IPS DF 4.7 (cell line): Measurements from ENCODE around the gene IRAK2.

Experiments
- DNase-seq: peaks from one replicate; pipeline ENCODE4 v3.0.0-alpha.2; 2013; ENCODE audit warnings: low spot score; ENCODE audit errors: extremely low read depth

The IRAK2 gene

DNA sequence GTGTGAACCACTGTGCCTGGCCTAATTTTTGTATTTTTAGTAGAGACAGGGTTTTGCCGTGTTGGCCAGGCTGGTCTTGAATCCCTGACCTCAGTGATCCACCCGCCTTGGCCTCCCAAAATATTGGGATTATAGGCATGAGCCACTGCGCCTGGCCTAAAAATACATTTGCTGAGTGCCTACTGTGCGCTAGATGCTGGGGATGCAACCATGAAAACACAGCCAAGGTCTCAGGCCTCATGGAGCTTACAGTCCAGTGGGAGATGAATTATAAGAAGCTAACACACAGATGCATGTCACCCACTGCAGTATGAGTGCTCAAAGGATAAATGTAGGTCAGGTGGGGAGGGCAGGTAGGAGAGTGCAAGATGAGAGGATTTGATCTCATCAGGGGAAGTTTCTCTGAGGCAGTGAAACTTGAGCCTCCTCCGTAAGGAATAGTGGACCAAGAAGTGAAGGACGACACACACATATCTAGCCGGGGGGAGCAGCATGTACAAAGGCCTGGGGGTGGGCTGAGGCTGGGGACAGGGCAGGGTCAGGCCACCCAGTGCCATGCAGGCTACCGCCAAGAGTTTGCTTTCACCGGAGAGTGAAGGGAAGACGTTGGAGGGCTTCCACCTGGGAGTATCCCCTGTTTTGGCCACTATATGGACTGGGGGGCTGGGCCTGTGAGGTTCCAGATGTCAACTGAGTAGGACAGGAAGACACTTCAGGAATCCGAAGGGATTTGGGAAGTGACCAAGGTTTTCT is 24.3 kb downstream of the IRAK2 start:
- no peak for DNase-seq

DNA sequence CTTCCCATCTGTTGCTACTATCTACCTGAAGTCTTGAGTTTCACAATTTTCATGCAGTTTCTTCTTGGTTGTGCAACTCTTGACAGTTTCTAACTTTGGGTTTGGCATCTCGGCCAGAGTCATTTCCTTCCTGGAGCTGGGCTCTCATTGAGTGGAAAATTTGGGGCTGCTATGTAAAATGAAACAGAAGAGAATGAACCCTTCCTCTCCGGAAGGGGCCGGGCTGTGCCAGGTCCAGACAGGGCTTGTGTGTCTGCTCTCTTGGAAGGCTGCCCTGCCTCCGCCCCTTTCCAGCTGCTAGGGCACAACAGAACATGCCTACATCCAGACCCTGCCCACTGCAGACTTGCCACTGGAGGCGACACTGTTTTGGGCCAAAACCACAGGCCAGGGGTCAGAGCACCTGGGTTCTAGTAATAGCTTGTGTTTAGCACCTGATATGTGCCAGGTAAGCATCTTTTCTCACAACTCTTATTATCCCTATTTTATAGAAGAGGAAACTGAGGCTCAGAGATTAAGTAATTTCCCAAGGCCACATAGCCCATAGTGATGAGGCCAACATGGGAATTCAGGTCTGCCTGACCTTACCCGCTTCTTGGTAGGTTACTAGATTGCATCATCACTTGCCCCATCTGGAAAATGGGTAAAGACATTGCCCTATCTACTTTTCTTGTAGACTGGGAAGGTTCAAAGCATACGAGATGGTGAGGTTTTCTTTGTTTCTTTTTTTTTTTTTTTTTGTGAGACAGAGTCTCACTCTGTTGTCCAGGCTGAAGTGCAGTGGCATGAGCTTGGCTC is 25.0 kb downstream of the IRAK2 start:
- no peak for DNase-seq

DNA sequence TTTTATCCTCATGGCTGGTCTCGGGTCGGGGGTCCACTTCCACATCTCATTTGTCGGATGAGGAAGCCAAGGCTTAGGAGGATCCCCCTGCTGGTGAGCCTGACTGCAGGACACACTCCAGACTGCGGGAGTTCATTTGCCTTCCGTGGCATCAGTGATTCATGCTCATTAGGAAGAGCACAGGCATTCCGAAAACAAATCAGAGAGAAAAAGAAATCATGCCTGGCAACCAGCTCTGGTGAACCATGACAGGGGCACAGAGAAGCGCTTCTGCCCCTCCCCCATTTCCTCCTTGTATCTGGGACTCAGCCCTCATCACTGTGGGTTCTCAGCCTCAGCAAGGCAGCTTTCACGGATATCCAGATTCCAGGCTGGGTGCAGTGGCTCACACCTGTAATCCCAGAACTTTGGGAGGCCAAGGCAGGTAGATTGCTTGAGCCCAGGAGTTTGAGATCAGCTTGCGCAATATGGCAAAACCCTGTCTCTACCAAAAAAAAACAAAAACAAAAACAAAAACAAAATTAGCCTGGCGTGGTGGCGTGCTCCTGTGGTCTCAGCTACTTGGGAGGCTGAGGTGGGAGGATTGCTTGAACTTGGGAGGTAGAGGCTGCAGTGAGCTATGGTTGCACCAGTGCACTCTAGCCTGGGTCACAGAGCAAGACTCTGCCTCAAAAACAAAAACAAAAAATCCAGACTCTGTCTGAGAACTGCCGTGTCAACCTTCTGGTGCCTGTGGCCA is 28.4 kb downstream of the IRAK2 start:
- no peak for DNase-seq

DNA sequence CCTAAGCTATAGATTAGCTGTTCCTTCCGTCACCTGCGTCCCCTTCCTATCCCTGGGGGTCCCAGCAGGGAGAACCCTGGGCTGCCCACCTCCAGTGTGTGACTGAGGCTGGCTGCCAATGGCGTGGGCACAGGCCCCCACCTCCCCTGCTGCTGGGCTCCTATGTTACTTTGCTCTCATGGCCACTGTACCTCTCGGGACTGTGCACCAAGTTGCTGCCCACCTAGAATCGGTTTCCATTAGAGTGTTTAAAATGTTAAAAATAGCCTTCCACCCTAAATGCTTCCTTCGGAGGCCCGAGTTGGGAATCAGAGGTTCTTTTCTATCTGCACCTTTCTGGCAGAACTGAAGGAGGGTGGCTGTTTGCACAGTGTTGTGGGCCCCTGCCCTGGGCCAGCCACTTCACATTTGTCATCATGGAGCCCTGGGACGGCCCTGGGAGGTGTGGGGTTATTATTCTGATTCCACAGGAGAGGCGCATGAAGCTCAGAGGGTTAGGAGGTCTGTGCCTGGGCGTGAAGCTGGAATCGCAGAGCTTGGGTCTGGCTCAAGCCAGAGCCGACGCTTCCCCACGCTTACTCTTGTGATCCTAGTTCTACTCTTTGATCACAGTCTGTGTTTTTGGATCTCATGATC is 29.1 kb downstream of the IRAK2 start:
- DNase-seq, result no peak

DNA sequence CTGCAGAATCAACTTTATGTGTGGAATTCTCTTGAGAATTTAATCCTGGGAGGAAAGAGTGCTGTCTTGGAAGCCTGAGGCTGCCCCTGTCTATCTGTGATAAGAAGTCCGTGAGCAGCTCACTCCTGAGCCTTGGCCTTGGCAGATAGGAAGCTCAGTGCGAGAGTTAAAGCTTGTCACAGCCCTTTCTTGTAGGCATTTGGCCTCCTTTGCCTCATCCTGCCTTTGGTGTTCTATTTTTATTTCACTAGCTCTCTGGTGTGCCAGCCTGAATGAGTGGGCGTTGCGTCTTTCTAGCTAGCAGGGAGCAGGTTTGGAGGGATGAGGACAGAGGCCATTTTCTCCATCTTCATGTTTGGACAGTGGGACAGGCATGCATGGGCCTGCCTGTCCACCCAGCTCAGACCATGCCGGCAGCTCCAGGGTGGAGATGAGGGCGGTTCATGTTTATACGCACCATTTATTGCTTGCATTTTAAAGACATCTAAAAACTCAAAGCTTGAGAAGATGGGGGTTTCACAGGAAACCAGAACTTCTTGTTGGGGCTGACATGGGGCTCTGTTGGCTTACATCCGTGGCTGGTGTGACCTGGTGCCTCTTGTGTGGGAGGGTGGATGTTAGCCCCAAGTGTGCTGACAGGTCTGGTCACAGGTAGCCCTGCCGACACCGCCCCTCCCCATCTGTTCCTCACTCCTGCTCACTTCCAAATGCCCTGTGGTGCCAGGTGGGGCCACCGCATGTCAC is 29.8 kb downstream of the IRAK2 start:
- DNase-seq, result no peak

DNA sequence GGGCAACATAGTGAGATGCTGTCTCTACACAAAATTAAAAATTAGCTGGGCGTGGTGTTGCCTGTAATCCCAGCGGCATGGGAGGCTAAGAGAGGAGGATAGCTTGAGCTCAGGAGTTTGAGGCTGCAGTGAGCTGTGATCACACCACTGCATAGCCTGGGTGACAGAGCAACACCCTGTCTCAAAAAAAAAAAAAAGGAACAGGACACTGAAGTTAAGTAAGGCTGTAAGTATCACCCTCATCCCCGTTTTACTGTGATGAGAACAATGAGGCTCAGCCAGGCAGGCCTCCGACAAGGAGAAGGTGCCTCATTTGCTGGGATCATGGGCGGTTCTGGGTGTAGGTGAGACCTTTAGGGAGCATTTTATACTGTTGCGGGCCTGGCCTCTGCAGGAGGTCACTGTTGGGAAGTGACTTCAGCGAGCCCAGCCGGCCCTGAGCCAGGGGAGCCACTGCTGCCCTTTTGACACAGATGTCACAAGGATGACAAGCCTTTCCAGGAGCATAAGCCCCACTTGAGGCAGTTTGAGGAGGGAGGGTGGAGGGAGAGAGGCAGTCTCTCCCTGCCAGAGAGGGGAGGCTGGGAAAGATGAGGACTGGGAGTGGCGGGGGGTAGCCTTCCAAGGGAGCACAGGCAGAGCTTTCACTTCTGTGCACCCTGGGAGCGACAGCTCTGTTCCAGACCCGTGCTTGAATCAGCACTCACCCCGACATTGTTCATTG is 30.8 kb downstream of the IRAK2 start:
- DNase-seq, result no peak

DNA sequence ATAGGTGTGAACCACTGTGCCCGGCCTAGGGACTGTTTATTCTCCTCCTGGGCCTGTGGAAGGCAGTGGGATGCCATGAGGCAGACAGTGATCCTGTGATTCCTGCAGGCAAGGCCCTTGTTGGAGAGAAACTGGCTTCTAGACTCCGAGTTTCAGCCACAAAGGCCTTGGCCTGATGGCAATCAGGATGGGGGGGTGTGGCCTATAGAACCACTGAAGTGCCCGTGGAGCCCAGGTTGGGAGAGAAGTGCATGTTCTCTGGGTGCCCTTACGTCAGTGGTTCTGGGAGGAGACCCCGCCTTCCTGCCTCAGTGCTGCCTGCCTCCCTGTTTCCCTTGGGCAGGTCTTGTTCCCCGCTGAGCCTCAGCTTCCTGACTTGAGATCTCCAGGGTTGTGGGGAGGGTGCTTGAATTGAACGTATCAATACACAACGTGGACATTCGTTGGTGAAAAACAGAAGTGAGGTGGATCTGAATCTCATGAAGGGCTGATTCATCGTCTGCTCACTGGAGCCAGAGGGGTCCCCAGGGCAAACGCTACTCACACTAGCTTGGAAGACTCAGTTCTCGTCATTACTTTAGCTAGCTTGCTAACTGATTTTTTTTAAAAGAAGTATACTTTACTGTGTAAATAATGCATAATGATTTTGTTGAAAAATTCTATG is 31.8 kb downstream of the IRAK2 start:
- no peak for DNase-seq

DNA sequence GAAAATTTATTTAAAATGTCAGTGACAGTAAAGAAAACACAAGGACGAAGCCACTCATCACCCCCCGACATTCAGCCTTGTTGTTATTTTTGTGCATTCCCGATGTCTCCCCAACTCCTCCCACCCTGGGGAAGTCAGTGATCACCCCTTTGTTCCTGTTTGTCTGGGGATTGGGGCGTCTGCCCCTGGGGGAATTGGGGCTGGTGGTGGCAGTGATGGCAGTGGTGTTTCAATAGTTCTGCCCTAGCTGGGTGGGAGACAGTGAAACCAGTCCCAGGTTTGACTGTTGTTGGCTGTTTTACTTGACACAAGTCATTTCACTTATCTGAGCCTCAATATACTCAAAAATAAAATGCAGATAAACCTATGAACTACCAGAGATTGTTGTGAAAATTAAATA is 33.5 kb downstream of the IRAK2 start:
- no peak for DNase-seq

DNA sequence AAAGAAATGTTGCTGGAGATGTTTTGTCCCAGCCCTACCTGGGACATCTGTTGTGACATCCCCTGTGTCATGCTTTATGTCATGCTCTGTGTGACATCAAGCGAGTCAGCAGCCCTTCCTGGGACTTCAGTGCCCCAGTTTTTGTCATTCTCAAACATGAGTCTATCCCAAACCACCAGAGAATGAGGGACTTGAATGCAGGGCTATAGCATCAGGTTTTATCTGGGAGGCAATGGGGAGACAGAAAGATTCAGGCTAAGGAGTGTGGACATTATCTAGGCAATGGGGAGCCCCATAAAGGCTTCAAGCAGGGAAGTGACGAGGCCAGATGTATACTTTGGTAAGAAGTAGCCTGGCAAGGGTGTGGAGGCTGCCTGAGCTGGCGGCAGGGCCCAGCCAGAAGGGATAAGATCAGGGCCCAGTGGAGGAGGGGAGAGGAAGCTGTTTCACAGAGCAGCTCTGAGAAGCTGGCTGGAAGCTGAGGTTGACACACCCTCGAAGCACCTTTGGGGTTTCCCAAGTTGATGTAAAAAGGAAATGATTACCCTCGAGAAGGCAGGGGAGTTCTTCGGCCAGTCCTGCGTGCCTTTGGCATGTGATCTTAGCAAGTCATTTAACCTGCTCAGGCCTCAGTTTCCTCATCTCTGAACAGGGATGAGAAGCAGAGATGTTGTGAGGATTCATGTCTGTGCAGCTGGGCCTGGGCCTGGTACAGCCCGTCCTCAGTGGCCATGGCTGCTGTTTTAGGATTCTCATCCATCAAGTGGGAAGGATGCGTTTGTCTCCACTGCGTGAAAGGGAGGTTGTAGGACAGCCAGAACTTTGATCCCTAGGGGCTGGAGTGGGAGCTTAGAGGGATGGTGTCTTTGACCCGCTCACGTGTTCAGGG is 34.3 kb downstream of the IRAK2 start:
- DNase-seq, result no peak

DNA sequence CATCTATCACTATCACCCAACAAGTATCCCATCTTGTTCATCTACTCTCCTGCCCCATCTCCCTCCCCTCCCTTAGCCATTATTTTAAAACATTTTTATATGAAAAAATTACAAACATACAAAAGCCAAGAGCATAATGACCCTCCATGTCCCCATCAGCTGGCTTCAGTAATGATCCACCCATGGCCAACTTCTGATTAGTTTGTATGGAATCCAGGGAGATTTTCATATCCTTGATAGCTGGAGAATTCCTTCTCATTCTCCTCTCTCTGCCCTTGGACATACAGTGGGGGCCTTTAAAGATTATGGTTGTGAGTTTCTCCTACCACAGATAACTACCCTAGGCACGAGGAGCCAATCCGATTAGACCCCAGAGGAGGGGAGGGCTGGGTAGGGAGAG is 40.2 kb downstream of the IRAK2 start:
- no peak for DNase-seq

DNA sequence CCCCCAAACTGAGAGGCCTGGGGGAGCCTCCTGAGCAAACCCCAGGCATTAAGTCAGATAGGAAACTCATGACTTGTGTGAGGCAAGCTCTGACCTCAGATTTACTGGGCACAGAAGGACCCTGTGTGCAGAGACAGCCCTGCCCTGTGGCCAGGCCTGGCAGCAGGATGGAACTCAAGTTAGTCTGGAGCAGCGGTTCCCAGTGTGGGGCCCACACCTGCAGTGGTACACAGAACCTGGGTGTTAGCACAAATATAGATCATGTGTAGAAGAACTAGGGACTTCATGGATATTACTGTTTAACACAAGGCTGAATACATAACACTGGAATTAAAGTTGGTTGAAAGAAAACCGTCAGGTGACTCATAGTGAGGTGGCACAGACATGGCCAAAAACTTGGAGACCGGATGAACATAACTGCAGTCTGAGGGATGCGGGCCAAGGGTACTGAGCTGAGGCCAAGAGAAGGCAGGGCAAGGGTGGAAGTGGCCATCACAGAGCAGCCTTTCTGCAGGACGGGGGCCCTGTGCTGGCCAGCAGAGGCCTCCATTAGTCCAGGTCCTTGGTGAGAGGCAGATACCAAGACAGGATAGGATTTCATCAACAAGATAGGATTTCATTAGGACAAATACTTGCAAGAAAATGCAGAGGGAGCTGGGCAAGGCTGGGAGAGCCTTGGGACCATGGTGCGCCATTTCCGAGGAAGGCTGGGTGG is 40.9 kb downstream of the IRAK2 start:
- no peak for DNase-seq

DNA sequence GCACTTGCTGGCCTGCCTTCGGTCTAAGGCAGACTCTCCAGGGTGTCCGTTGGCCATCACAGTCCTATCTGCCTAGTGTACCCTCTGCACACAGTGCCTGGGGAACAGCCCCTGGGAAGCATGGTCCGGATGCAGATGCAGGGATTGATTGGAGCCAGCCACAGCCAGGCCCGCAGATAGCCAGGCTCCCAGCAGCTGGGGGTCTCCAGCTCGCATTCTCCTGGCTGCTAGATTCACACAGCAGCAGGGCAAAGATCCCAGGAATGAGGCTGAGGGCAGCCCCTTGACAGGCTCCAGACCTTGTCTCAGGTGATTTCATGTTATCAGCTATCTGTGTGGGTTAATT is 41.4 kb downstream of the IRAK2 start:
- DNase-seq, result no peak

DNA sequence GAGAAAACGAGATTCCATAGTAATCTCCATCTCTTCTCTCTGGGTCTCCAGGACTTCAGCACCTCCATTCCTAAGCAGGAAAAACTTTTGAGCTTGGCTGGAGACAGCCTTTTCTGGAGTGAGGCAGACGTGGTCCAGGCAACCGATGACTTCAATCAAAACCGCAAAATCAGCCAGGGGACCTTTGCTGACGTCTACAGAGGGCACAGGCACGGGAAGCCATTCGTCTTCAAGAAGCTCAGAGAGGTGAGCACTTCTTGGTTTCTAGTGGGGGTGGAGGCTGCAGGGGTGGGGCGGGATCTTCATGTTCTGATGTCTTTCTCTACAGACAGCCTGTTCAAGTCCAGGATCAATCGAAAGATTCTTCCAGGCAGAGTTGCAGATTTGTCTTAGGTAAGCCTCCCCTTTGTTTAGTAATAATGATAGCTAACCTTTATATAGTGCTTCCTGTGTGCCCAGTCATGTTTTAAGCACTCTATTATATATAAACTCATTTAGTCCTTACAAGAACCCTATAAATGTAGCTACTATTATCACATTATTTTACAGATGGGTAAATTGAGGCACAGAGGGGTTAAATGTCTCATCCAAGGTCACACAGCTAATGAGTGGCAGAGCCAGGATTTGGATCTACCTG is 48.6 kb downstream of the IRAK2 start:
- DNase-seq, result no peak

DNA sequence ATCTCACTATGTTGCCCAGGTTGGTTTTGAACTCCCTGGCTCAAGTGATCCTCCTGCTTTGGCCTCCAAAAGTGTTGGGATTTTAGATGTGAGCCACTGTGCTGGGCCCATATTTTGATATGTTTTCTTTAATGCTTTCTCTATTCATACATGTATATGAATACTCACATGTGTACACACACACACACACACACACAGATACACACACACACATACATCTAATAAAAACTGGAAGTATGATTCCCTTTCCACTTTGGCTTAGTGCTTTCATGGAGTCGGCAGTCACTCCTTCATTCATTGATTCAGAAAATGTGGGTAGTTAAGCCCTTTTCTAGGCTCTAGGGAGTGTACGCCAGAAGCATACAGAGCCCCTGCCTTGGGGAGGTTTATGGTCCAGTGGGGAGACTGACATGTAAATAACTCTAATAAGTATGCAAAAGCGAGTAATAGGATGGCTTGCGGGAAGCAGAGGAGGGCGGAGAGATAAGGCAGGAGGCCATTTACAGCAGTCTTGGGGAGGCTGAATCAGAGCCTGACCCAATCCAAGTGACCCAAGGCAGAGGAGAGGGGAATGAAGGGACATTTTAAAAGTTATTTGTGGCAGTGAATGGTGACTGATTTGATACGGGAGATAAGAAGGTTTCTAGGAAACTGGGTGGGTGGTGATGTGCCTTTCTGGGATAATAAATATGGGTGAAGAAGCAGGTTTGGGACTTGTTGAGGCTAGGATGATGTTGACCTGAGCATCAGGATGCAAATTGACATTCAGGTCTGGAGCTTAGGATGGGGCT is 51.1 kb downstream of the IRAK2 start:
- no peak for DNase-seq

DNA sequence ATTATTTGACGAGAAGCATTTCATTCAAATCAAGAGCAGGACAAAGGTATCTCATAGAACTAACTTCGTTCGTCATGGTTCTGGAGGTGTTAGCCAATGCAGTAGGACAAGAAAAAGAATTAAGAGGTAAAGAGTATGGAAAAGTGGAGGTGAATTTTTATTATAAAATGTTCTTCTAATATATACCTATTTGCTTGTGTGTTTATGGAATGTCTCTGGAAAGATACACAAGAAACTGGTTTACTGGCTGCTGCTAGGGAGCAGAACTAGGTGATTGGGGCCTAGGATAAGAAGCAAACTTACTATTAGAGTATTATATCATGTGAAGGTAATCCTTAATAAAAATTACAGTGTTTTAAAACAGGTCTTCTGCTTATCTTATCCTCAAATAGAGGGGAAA is 52.6 kb downstream of the IRAK2 start:
- DNase-seq, result no peak

DNA sequence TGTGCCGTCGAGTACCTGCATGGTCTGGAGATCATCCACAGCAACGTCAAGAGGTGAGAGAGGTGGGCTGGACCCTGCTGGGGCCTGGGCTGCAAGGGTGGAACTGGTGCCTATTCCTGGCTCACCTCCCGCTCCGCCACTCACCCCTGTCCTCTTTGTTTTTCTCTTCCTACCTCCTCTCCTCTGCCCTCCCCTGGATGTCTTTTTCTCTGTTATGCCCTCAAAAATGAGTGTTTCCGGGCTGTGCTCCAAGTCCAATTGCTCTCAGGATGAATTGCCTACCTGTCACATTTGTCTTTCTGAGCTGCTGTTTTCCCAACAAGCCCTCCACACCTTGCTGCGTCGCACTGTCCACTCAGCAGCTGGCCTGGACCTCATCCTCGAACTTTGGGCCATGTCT is 55.0 kb downstream of the IRAK2 start:
- no peak for DNase-seq
